Activated CD4-positive, alpha-beta T cell treated with anti-CD3 and anti-CD28 coated beads, Interleukin-2, amount 50 U/mL, for 16 hours (primary cell): ENCODE measurements around the gene PRKAR1B.

Source experiments
- DNase-seq: peaks from one replicate; pipeline ENCODE4 v3.0.0-alpha.2; 2020

PRKAR1B gene

DNA sequence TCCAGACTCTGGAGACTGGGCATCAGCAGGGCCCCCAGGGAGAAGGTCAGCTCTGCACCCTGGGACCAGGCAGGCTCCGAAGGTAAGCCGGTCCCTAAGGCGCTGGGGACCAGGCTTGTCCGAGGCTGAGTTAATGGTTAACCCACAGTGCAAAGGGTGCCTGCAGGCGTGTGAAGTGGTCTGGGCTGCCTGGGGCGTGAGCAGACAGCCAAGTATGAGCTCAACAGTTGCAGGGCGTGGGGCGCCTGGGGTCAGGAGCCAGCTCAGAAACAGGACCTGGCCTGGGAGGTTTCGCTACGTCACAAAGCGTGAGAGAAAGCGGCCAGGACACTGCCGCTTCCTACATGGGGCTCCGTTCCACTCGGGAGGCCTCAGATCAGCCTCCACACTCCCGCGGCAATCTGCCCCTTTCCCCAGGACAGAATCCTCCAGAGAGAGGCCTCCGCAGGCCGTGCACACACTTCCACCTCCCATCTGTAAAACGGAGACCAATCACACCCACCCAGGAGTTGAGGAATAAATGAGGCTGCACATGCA is 223.4 kb downstream of the PRKAR1B start:
- DNase-seq, result no peak

DNA sequence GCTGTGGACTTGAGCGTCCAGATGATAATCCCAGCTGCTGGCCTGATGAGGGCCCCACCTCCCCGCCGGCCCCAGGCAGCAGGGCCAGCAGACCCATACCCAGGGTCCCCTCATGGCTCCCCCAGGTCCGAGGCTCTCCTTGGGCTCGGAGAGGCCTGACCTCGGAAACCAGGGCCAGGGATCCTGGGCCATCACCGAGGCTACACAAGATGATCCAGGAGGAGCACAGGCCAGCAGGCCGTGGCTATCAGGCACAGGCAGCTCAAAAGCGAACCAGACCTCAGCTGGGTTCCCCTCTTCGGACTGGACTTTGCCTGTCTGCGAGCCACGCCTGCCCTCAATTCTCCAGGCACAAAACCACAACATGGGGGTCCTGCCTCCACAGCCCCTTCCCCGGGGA is 224.8 kb downstream of the PRKAR1B start:
- no peak for DNase-seq

DNA sequence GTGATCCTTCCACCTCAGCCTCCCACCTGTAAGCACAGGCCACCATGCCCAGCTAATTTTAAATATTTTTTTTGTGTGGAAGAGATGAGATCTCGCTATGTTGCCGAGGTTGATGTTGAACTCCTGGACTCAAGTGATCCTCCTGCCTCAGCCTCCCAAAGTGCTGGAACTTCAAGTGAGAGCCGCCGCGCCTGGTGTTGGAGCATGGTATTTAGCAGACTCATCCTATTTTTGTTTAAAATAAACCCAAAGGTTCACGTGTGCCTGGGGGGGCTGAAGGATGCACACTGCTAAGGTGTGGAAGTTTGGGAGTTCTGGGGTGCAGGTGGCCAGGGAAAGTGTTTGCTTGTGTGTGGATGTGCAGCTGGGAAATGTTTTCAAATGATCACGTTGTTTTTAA is 225.6 kb downstream of the PRKAR1B start:
- DNase-seq, result no peak

DNA sequence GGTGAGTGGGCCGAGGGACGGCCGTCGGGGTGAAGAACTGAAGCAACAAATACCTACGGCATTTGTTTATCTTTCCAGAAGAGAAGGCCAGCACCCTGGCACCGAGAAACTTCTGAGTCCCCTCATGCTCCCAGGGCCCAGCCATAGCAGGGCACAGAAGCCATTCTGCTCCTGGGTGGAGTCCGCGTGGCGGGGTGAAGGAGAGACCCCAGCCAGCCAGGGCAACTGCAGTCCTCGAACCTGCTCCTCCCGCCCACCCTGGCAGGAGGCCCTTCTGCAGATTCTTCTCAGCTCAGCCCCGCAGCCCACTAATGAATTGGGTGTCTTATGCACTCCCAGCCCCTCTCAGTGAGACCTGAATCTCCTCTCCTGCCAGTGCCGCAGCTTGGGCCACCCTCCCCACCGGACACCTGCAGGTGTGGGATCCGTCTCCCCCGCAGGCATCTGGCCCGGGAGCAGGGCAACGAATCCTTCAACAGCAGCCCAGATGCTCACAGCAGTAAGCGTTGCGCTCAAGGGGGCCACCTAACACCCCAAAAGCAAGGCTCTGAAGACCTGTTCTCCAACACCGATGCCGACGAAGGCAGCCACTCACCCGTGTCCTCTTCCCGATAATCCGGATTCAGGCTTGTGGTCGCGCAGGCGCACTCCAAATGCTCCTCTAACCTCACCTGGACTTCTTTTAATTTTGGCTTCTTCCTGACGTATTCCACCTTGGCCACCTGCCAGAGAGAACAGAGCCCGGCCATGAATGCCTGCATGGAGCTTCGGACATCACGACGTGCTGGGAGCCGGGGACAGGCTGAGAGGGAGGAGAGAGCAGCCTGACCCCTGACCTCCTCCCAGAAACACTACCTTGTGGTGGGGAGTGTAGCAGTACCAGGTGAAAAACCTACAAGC is 226.3 kb downstream of the PRKAR1B start:
- DNase-seq, result no peak

DNA sequence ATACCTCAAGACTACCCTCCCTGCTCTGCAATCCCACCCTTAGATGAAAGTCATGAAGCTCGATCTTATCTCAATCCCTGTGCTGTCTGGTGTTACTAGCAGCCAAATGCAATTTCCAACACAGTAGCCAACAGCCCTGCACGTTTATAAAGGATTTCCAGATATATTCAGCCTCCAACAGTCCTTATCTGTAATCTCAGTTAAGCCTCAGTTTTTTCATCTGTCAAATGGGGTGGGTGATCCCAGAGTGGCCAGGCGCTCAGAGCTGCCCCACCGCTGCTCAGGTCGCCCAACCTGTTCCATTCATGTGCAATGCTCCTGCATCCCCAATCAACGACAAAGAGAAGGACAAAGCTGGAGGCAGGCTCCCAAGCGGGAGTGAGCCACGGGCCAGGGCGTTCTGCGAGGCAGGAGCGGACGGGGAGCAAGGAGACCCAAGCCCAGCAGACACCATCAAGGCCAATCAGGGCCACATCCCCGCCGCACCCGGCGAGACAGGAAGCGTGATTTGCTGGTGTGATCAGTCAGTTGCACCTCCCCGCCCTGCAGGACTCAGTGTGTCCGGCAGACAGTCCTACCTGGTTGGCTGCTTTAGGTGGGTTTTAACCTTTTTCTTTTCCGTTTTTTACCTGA is 227.1 kb downstream of the PRKAR1B start:
- no peak for DNase-seq
